HS-27A (cell line): ENCODE results near the gene NSD2.
"Not testable (repeated sequence)": the region's sequence is repeated elsewhere in the genome, so short reads cannot be mapped to it uniquely, and the experiment has no call there.

Experiments
- DNase-seq: peaks from one replicate; pipeline ENCODE4 v3.0.0-alpha.2; 2012; ENCODE audit warnings: low read depth, missing footprints

The NSD2 gene

DNA sequence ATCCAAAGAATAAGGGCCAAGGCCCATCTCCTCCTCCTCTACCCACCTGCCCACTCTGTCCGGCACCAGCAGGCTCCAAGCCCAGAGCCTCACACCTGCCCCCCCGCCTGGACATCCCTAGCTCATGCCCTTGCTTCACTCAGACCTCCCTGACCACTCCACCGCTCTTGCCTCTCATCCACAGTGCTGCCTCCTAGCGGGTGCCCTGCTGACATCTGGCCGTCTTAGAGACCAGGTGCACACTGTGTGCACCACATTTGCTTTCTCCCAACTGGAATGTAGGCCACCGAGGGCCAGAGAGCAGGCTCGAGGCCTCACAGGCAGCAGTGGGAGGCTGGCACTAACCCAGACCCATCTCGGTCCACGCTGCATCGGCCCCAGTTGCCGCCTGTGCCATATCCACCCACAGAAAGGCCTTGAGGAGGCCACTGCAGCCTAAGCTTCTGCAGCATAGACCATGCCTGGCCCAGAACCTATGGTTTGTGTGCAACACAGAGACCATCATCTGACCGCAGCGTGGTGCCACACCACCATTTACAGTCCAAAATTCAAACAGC lies 28.8 kb upstream of the NSD2 start:
- no peak for DNase-seq

DNA sequence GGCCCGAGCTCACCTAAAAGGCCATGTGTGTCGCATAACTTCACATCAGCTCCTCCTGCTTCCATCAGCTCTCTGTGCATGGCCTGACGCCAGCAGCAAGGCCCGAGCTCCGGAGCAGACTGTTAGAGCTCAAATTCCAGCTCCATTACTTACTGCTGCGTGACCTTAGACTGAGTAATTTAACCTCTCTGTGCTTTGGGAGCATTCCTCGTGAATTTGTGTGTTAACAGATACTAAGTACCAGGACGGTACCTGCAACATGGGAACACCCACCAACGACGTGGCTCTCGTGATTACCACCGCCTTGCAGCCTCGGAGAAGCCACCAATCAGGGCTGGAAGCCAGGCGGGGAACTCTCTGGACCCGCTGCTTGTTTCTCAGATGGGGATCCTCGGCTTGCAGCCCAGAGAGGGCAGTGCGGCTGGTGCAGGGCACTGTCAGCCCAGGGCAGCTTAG lies 28.2 kb upstream of the NSD2 start:
- DNase-seq, result peak; percentile 66

DNA sequence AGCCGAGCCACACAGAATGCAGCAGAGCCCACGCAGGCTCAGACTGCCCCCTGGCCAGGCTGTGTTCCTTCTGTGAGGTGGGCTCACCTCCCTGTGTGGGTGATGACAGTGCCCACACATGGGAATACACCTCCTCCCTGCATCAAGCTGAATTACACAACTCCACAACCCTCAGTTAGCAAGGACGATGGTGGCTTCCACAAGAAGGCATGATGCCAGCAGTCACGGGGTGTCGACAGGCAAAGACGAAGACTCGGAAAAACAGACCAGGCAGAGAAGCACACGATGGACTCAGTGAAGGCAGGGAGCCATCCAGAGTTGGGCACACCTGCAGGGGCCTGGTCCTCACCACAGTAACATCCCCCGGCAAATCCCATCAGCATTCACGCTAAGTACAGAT lies 27.3 kb upstream of the NSD2 start:
- DNase-seq, result no peak

DNA sequence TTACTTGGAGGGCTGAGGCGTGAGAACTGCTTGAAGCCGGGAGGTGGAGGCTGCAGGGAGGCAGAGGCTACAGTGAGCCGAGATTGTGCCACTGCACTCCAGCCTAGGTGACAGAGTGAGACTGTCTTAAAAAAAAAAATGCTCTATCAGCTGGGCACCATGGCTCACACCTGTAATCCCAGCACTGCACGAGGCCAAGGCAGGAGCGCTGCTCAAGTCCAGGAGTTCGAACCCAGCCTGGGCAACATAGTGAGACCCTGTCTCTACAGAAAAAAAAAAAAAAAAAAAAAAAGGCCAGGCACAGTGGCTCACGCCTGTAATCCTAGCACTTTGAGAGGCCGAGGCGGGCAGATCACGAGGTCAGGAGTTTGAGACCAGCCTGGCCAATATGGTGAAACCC lies 26.6 kb upstream of the NSD2 start:
- not testable (repeated sequence) for DNase-seq

DNA sequence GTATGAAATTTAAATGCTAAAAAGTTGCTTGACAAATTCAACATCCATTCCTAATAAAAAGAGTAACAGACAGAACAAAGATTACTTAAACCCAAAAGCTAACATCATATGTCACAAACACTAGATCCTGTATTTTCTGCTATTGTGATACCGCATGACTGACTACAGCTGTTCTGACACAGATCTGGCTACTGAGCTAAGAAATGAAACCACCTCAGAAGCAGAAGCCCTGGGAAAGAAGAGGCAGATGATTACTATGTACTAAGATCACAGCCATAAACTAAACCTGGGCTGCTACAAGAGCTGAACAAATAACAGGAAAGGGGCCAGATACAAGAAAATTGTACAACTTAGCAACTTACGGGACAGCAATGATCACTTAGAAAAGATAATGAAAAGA lies 24.6 kb upstream of the NSD2 start:
- DNase-seq, result no peak

DNA sequence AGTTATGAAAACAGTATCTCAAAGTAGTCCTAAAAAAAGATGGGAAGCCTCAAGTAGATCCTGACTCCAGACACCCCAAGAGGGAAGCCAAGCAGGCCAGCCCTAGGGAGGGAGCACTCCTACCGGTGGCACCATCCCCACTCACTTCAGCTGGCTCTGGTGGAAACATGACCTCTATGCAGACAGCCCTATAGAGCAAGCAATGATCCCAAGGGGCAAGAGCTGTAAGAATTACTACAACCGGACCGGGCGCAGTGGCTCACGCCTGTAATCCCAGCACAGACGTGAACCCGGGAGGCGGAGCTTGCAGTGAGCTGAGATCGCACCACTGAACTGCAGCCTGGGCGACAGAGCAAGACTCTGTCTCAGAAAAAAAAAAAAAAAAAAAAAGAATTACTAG lies 20.9 kb upstream of the NSD2 start:
- DNase-seq, result no peak

DNA sequence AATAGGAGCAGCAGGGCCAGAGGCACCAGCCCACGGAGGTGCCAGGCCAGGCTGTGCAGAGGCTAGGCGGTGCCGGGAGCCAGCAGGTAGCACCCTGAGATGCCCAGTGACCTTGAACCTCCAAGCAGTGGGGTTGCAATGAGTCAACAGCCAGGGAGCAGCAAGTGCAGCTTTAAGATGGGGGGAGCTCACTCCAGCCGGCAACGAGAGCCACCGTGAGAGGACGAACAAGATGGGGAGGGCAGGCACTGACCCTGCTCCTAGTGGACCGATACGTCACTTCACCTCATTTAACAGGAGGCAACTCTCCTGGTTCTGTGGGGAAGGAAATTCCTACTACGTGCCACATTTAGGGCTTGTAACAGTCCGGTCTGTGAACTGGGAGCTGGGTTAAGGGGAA lies 20.0 kb upstream of the NSD2 start:
- no peak for DNase-seq

DNA sequence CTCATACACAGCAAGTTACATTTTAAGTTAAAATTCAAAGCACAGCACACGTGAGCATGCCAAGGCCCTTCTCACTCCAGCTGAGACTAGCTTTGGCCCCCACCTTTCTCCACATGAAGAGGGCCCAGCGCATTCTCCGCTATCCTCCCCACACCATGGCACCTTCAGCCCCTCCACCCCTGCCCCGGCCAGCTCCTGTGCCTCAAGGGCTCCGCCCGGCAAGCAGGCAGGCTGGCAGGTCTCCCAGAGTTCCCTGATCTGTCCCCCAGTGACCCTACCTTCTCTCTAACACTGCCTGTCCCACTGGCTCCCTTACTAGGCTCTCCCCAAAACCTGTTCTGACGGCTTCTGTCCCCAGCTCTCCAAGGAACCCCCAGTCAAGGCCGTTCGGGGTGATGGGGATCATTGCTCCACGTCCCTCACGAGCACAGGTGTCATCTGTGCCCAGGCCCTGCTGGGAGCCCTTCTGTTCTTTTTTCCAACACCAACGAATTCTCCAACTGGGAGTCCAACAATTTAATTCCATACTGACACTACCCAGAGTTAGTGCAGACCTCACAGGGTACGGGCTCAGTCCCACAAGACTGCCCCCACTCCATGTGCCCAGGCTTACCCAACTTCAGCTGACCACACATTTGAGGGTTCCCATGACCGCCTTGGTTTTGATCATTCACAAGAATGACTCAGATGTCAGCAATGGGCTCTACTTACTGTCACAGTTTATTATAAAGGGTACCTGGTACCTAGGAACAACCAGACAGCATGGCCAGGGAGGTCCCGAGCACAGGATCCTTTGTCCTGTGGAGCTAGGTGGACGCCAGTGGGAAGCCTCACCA lies 19.4 kb upstream of the NSD2 start:
- DNase-seq, result no peak

DNA sequence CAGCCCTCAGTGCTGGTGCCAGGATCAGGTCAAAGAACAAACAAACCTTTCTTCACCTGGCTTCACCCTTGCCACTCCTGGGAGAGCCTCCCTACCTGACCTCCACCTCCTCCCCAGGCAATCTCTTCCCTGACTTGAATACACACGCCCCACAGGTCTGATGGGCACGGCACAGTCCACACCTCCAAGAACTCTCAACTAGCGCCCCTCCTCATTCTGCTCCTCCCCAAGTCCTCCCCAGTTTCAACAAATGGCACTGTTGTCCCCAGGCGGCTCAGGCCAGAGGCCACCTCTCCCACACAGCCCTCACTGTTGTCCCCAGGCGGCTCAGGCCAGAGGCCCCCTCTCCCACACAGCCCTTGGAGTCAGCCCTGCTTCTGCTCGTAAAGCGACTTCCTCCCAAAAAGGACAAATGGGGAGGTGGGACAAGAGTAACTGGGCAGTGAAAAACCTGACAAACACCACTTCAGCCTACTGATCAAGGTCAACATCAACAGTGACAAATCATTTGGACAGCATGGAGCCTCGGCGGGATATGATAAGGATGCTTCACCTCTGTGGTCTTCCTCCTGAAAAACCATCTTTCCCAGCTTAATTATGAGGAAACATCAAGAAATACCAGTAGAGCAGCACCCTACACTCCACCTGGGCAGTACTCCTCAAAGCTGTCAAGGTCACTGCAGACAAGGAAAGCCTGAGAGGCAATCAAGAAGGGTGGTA lies 18.1 kb upstream of the NSD2 start:
- DNase-seq, result no peak

DNA sequence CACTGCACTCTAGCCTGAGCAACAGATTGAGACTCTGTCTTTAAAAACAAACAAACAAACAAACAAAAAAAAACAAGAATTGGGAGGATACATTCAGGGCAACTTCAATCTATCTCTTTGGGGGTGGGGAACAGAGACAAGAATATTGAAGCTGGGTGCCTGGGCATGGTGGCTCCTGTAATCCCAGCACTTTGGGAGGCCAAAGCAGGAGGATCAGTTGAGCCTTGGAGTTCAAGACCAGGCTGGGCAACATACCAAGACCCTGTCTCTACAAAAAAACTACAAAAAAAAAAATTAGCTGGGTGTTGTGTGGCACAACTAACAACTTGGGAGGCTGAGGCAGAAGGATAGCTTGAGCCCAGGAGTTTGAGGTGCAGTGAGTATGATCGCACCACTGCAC lies 16.4 kb upstream of the NSD2 start:
- no peak for DNase-seq

DNA sequence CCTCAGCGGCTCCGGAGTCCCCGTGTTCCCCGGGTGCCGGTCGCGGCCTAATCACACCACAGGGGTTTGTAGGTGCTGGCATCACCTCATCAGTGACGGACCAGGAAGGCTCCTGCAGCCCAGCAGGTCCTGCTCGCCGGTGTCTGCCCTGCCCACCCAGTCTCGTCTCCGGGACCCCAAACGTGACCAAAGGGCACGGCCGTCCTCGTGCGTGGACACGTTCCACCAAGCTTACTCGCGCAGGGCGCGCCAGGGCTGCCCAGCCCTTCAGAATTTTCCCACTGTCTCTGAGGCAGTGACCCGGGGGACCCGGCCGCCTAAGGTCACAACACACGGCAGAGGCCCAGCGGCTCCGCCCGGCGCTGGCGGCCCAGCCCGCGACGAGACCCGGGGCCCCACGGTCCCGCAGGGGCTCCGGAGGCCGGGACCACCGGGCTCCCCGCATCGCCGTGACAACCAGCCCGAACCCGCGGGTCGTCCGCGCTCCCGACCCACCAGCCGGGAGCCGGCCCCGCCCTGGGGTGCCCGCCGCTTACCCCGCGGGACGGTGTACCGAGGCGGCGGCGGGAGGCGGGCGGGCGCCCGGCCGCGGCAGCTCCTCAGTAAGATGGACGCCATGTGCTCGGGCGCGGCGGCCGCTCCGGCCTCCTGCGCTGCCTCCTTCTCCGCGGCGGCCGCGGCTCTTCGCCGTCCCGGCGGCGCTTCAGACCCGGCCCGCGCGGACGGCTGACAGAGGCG lies 15.7 kb upstream of the NSD2 start:
- DNase-seq, result no peak

DNA sequence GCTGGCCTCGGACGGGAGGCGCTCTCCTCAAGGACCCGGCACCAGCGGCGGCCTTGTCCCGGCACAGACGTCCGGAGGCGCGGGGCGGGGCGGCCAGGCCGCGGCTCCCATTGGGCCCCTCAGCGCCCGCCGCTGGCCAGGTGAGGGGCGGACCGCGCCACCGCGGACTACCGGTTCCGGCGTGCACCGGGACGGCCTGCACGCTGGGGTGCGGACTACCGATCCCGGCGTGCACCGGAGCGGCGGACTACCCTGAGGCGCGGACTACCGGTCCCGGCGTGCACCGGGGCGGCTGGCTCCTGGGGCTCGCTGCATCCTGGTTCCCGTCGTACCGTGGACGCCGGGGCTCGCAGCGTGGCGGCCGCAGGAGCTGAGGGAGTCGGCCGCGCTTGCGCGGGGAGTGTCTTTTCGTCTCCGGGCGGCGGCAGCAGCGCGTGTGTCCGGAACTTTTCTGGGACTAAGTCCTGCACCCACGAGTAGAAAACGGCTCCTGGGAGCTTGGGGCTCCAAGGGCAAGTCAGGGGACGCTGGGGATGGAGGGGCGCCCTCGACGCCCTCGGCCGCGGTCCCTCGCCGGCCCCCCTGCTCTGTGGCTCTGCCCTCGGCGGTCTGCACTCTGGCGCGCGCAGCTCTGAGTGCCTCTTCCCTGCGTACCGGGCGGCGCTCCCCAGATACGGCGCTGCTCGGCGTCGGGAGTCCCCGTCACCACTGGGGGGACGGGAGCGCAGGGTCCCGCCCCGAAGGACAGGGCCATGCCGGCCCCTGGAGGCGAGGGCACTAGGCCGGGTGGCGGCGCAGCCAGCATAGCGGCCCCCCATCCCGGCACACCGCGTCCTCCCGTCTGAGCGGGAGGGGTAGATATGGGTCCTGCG lies 14.9 kb upstream of the NSD2 start, which contains the start of gene LETM1:
LETM1 (minus strand) TSS at position 86 of the 872 bp plus-strand sequence. CDS start 206 bp downstream, outside the sequence.
- DNase-seq, result peak; percentile 65

DNA sequence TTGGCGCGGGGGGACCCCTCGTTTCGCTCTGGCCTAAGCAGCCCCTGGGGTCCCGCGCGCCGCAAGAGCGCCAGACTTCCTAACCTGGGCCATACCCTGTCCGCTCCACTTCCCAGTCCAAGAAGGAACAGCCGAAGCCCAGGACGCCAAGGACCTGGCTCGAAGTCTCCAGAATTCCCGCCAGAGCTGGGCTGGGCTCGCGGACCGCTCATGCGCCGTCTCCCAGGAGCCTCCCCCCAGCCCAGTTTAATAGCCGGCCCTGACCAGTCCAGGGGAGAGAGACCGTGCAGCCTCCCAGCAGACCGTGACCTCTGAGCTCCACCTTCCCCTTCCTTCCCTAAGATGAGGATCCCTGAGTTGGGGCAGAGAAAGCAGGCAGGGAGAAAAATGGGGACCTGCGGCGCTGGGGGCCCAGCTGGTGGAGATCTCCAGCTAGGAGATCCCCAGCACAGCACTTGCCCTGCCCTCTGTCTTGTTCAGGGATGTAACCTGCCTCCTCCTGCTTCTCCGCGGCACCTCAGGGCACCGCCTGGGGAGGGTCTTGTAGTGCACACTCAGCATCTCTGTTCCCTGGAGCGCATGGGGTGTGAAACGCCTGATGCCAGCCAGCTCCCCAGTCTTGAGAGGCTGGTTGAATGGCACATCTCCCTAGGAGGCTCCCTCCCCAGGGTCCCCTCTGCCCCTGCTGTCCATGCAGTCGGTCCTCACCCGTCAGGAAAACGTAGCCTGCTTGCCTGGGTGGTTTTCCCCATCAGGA lies 14.1 kb upstream of the NSD2 start:
- DNase-seq, result no peak

DNA sequence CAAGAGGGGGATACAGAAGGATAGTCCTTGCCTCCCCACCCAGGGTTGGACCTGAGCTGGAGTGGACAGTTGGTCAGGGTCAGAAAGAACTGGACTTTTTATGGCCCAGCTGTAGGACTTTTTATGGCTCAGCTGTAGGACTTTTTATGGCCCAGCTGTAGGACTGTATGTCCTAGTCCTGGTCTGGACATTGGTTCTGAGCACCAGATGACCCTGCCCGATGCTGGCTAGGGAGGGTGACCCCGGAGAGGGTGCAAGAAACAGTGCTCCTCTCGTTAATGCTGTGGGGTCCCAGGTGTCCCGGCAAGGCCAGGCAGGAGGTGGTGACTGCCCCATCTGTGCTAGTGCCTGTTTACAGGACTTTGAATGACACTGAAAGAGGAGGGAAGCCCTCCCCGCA lies 13.3 kb upstream of the NSD2 start:
- no peak for DNase-seq

DNA sequence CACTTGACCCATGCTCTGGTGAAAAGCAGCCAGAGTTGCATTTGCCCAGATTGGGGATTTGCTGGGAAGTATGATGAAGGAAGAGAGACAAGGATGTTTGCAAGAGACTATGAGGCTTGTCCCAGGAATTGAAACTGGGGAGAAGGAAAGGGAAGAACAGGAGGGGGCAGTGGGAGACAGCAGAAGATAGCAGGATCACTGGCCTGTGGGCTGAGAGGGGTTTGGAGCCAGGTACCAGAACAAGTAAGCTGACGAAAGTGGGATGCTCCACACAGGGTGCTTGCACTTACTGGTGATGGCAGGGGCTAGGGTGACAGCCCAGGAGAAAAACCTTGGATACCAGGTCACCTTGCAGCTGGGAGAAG lies 11.8 kb upstream of the NSD2 start:
- DNase-seq, result no peak

DNA sequence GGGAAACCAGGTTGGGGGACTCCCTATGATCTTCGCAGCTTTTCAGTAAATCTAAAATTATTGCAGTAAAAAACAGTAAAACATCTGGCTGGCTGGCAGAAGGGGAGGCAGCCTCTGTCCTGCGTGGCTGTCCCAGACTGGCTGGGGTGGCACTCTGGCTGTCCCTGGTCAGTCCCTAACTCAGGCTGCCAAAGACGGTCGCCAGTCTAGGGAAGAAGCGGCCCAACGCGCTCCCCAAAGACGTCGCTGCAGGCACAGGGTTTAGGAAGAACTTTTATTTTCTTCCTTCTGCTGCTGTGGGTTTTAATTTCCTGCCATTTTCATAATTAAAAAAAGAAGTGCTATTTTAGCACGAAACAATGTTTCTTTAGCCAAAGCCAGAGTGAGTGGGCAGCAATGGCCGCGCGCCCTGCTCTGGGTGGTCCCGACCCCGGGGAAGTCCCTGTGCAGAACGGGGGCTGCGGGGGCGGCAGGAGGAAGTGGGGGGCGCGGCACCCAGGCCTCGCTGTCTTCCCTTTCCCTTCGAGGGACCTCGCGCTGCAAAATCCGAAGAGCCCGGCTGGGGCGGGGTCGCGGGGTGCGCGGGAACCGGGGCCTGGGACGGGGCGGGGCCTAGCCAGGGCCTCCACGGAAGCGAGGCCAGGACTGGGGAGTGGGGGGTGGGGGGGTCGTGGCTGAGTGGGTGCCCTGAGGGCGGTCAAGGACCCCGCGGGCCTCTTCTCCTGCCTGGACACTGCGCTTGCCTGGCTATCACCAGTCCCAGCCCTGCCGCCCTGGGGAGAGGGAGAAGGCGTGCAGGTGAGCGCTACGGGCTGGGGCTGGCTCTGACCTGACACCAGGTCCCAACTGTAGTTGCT lies 8.9 kb upstream of the NSD2 start:
- DNase-seq, result no peak

DNA sequence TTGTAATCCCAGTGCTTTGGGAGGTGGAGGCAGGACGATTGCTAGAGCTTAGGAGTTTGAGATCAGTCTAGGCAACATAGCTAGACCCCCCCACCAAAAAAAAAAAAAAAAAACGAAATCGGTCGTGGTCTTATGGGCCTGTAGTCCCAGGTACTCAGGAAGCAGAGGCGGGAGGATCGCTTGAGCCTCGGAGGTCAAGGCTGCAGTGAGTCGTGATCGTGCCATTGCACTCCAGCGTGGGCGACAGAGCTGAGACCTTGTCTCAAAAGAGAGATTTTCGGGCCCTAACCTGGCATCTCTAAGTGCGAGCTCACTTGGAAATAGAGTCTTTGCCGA lies 8.3 kb upstream of the NSD2 start:
- DNase-seq, result no peak

DNA sequence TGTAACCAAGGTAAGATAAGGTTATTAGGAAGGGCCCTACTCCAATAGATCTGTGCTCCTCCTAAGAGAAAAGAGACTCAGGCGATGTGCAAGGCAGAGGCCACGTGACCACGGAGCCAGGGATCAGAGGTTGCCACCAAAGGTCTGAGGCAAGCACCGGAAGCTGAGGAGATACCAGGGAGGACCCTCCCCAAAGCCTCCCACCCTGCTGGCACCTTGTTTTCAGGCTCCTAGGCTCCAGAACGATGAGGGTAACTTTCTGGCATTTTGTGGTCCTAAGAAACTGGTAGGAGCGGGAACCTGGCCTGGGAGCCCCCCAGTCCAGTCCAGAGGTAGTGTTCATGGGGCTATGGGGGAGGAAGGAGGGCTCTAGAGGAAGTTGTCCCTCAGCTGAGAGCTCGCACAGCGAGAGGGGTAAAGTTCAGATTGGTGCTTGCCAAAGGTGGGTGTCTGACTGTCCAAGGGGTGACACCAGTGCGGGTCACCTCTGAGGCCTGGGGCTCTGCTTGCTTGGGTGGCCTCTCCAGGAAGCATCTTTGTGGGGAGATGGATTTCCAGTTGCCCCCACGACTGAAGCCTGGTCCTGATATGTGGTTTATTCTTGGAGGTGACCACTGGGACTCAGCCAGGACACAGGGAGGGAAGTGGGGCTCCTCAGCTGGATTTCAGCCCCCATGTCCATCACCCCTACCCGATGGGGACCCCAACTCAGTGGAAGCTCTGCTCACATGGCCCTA lies 7.7 kb upstream of the NSD2 start:
- DNase-seq, result no peak
